Smooth muscle cell of the brain vasculature (primary cell): ENCODE results near the gene VPS33B.
"Not testable (repeated sequence)": the region's sequence is repeated elsewhere in the genome, so short reads cannot be mapped to it uniquely, and the experiment has no call there.

Experiments used
- DNase-seq: peaks from one replicate; pipeline ENCODE4 v3.0.0-alpha.2; 2012; ENCODE audit warnings: low read depth, low spot score

VPS33B gene

DNA sequence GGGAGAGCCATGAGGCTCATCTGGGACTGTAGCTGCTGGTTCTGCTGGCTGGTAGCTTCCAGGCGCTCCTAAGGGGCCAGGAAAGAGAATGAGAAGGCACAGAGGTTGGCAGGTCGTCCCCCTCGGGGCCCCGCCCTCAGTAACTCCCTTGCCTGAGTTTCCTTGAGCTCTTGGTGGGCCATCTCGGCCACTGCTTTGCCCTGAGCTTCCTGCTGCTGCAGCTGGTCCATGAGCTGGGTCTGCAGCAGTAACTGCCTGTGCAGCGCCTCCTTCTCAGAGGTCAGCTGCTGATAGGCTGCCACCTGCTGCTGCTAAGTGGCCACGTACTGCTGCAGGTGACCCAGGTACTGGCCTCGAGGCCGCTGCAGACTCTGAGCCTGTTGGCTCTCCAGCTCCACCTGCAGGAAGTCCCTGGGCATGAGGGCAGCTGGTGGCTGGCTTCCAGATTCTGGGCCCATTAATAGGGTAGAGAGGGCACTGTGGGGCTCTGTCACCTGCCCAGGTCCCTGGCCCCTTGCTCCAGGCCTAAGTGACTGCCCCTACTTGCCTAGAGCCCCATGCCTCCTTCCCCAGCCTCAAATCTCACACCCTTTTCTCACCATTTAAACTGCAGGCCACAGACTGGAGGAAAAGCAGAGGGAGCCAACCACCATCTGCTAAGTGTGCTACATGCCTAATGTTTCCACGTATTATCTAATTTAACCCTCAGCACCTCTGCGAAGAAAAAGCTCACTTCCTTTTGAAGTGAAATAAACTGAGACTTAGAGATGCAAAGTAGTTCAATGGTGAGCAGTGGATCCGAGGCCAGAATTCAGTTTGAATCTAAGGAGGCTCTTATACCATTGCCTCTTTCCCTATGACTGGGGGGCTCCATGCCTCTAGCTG is 10.8 kb upstream of the VPS33B start:
- DNase-seq, result no peak

DNA sequence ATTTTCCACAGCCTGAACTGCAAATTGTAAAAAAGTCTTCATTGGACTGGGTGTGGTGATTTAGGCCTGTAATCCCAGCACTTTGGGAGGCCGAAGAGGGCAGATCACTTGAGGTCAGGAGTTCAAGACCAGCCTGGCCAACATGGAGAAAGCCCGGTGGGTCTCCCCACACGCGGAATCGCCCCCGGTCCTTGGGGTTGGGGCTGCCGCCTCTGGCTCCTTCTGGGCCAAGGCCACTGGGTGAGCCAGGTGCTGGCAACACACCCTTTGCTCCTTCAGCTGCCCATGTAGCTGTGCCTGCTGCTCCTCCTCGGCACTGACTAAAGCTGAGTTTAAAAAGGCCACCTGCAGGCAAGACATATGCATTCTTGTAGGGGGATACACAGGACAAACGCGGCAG is 9.4 kb upstream of the VPS33B start:
- DNase-seq, result no peak

DNA sequence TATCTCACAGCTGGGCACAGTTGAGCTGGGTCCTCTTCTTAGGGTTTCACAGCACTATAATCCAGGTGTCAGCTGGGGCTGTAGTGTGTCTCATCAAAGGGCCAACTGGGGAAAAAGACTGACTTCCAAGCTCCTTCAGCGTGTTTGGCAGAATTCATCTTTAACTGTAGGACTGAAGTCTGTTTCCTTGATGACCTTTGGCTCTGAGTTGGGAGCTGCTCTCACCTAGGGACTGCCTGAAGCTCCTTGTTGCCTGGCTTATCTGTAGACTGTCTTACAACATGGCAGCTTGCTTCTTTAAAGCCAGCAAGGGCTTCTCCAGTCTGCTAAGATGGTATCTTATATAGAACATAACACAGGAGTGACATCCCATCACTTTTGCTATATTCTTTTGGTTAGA is 5.3 kb upstream of the VPS33B start:
- no peak for DNase-seq

DNA sequence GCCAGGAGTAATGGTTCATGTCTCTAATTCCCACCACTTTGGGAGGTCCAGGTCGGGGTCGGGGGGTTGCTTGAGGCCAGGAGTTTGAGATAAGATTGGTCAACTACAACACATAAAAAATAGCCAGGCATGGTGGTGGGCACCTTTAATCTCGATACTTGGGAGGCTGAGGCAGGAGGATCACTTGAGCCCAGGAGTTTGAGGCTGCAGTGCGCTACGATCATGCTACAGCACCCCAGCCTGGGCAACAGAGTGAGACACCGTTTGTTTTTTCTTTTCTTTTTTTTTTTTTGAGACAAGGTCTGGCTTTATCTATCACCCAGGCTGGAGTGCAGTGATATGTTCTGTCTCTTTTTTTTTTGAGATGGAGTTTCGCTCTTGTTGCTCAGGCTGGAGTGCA is 1.3 kb upstream of the VPS33B start:
- DNase-seq, result no peak

DNA sequence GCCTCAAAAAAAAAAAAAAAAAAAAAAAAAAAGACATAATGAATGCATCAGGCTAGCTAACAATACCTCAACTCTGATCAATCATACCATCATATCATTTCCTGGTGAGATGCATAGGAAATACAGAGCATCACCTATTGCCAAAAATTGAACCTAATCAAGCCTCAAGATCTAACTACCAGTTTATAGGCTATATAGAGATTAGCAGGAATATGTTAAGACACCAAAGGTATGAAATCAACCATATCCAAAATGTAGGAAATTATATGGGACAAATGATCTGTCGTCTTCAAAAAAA is 387 bp upstream of the VPS33B start:
- DNase-seq, result no peak

DNA sequence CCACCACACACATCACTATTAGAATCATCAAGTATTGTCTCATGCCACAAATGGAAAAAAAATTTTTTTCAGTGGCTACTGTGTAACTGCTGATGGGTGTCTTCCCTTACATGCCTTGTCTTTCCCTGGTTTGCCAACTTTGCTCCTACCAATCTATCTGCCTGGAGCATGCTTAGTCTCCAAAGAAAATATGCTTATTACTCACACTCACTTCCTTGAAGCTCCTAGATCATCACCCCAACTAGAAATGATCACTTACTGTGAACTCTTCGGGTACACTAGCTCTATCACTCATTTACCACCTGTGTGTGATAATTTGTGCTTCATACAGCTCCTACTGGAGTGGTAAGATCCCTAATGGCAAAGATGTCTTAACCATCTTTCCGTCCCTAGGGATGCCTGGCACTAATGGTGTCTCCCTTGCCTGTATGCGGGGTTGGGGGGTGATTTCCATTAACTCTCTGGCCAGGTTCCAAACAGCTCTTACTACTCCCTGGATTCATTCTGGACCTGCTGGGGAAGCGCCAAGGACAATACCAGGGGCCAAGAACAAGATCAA is 799 bp downstream of the VPS33B start:
- no peak for DNase-seq

DNA sequence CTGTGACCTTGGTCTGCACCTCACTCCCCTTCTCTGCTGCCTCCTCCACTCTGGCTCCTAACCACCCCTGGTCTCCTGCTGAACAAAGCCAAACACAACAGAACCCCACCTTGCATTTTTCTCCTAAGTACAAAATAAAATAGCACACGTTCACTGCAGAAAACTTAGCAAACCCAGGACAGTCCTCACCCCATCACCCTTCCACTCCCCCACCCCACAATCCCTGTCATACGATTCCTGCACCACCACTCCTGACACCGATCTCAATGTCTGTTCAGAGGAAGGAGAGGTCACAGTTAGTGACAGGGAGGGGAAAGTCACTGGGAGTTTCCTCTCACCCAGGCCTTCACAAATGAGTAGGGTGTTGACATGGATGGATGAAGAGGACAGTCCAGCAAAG is 4.2 kb downstream of the VPS33B start:
- DNase-seq, result no peak

DNA sequence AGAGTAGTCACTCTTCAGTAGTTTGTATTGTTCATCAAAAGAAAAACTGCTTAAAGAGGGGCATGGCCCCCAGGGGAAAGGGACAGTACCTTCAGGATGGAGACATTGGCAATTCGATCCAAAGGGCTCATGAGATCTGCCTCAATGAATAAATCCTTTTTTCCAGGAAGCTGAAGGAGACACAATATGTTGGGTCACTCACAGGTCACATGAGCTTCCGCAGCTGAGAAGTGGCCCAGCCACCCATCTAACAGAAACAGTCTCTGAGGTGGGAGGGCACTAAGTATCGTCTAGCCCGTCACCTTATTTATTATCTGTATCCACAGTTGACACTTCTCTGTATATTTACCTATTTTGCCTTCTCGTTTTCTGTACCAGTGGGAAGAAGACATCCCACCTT is 4.7 kb downstream of the VPS33B start:
- DNase-seq, result no peak

DNA sequence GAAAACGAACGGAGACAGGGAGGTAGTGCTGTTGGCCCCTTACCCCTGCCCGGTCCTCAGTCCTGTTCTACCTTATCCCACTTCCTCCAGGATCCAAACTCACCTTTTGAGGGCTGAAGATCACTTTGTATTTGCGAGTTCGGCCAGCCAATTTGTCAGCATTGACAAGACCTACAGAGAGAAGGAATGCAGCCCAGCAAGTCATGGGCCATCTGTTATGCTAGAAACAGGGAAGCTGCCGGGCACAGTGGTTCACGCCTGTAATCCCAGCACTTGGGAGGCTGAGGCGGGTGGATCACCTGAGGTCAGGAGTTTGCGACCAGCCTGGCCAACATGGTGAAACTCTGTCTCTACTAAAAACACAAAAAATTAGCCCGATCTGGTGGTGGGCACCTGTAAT is 8.7 kb downstream of the VPS33B start:
- DNase-seq, result not testable (repeated sequence)

DNA sequence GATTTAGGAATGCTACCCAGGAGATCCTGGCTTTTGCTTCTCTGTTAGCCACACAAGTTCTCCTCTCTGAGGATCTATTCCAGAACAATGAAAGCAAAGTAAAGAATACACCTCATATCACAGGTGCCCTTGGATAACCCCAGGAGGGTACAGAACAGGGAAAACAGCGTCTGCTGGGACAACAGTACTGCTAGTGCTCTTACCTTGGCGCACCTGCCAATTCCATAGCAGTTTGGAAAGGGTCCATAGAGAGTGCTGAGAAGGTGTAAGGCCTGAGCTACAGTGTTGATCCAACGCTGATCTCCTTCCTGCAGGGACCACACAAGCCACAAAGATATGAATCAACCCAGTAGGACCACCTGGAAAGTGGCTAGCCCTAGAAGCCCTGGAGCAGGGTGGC is 15.1 kb downstream of the VPS33B start:
- DNase-seq, result no peak

DNA sequence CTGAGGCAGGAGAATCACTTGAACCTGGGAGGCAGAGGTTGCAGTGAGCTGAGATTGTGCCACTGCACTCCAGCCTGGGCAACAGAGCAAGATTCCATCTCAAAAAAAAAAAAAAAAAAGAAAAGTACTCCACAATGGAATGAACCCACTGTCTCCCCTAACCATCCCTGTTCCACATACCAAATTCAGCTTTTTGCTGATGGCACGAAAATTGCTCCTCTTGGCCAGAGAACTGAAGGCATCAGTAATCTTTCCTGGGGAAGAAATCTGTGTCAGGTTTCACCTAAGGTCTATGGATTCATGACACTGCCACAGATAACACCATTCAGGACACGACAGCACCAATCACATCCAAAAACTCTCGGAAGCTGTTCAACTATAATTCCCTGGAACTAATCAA is 21.2 kb downstream of the VPS33B start:
- no peak for DNase-seq

DNA sequence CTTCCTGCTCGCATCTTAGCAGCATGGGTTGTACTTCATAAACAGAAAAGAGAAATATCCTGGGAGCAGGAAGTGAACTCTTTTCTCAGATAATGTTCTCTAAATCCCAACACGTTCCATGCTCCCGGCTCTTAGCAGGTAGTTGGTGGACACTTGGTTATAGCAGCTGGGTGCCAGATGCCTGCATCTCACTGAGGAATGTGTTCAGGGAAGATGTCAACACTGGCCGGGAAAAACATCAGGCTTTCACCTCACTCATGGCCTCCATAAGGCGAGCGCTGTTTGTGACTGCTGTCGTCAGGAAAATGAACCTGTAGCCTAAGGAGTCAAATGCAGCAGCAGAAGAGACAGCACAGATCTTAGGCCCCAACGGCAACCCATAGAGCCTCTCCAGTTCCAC is 23.7 kb downstream of the VPS33B start:
- no peak for DNase-seq

DNA sequence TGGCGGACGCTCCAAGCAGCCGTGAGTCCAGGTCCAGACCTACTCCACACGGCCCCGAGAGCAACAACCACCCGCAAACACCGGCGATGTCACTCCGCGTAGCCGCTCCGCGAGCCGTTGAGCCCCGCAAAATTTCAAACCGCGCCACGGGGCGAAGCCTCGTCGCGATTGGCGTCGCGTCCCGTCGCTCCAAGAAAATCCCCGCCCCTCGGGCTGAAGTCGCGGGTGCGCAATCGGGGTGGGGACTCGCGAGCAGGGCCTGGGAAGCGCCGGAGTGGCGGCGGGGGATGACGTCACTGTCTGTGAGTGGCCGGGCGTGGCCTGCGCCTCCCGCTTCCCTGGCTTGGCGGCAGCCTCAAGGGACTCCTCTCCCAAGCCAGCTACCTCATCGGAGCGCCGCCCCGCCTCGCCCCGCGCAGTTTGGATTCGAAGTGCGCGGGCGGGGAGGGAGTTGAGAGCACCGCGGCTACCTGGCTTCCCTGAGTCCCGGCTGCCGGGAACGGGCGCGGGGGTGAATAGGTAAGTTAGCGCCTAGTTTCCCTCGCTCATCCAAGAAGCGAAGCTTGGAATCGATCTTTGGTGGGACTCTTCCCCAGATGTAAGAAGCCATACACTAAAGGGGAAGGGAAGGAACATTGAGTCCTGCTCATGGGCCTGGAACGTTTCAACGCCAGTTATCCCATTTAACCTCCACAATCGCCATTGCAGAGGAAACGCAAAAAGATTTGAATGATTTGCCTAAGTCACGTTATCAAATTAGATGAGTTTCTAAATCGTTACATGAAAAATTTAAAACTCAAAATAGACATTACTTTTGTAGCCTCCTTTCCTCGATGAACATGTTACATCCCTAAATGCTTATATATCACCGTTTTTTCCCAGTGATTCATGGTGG is 27.7 kb downstream of the VPS33B start, which contains the start of gene PRC1:
Gene PRC1 (minus strand): TSS at position 119 of the 895 bp plus-strand sequence. CDS start 118 bp downstream, at position 1.
- DNase-seq, result peak; percentile 85

DNA sequence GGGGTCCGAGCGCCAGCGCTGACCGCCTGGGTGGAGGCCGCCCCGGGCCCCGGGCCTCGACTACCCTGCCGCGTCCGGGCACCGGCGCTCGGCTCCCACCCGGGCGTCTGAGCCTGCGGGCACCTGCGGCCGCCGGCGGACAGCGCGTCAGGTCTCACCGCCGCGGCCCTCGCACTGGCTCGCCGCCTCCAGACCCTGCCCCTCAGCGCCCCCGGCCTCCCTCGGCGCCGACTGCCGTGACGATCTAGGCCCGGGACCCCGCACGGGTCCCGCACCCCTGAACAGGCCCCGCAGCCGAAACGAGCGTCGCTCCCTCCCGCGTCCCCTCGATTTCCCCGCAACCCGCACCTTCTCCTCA is 28.4 kb downstream of the VPS33B start:
- DNase-seq, result no peak

DNA sequence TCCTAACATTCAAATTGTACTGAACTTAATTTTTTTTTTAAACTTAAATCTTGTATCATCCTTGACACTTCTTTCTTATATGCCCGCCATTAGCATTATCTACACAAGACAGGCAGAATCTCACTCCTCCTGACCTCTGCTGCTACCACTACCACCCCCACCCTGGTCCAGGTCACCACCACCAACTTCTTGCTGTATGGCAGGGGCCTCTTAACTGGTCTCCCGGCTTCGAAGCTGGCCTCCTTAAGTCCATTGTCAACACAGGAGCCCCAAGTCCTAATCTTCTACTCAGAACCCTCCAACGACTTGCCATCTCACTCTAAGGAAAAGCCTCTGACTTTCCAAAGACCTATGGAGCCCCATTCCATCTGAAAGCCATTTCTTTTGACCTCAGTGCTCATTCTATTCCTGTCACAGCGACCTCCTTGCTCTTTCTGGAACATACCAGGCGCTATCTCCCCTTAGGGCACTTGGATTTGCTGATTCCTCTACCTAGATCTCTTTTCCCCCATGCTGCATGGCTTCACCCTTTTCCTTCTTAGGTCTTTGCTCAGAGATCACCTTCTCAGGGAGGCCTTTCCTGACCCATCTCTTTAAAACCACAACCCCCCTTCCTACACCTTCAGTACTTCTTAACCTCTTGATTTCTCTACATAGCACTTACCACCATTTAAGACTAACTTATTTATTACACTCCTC is 30.7 kb downstream of the VPS33B start:
- DNase-seq, result no peak

DNA sequence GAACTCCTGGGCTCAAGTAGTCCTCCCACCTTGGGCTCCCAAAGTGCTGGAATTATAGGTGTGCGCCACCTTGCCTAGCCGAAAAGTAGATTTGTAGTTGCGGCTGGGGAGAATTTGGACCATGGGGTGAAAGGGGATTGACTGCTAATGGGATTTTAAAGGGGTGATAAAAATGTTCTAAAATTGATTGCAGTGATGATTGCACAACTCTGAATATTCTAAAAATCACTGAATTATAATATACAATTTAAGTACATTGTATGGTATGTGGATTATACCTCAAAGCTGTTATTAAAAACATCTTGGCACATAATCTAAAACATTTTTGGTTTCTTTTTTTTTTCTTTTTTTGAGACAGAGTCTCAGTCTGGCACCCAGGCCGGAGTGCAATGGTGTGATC is 31.9 kb downstream of the VPS33B start:
- DNase-seq, result no peak

DNA sequence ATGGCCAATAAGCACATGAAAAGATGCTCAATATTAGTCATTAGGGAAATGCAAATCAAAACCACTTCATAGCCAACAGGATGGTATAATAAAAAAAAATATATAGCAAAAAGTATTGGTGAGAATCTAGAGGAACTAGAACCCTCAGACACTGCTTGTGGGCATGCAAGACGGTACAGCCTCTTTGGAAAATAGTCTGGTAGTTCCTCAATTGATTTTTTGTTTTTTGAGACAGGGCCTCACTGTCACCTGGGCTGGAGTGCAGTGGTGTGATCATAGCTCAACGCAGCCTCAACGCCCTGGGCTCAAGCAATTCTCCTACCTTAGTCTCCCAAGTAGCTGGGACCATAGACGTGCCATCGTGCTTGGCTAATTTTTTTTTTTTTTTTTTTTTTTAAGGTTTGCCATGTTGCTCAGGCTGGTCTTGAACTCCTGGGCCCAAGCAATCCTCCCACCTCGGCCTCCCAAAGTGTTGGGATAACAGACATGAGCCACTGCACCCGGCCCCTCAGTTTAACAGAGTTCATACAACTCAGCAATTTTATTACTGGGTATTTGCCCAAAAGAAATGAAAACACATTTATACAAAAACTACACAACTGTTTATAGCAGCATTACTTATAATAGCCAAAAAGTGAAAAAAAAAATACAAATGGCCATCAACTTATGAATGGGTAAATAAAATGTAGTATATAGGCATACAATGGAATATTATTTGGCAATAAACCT is 33.2 kb downstream of the VPS33B start:
- DNase-seq, result no peak

DNA sequence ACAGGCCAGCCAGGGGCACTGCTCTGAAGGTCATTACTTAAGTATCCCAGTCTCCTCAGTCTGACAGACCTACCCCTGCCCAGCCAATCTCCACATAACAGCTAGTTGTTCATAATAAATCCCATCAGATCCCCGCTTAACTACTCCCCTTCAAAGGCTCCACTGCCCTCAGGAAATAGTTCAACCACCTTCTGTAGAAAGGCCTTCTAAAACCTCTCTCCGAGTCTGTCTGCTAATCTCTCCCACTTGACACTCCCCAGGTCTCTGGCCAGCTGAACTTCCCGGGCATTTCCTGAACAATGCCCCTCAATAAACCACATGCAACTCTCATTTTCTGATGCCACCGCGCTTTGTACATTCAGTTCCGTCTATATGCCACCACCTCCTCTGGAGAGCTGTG is 34.1 kb downstream of the VPS33B start:
- DNase-seq, result no peak

DNA sequence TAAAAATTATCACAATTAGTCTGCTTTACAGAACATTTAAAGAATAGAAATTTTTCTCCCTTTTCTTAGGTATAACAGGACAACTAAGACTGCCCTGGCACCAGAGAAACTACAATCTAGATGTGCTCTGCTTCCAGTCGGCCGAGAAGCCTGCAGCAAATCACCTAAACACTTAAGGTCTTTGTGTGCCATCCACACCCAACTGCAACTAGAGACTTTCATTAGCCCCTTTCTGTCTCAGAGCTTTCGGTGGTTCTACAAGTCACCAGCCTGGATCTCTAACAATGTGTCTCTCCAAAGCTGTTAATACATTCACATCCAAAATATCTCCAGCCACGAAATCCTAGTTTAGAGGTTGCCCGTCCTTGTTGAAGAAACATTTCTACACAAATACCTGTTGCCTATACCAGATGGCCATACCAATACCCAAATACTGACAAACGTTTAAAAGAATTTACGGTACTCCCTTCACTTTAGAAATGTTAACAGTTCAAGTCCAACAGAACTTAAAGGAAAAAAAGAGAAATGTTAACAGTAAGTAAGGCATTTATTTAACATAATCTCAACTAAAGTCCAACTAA is 34.7 kb downstream of the VPS33B start:
- DNase-seq, result no peak

DNA sequence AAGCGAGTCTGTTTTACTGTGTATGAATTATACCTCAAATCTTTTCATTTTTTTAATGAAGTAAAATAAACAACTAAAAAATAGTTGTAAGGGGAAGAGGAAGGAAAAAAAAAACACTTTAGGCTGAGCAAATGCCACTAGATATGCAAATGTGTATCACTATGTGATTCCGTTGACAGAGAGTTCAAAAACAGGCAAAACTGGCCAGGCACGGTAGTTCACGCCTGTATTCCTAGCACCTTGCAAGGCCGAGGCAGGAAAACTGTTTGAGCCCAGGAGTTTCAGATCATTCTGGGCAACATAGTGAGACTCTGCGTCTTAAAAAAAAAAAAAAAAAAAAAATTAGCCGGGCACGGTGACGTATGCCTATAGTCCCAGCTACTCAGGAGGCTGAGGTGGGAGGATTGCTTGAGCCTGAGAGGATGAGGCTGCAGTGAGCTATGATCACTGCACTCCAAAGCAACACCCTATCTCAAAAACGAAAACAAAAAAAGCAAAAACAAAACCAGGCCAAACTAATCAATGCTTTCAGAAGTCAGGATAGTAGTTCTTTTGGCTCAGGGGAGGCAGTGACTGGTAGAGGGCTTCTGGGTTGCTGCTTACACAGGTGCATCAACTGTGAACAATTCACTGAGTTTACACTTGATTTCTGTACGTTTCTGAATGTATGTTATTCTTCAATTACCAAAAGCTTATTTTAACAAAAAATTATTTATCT is 35.4 kb downstream of the VPS33B start:
- no peak for DNase-seq
